Measurements from ENCODE around the gene FGF21.
A peak's percentile ranks its signal among the peaks of the same experiment; 100 is the strongest.
"Not testable (repeated sequence)": the region's sequence is repeated elsewhere in the genome, so short reads cannot be mapped to it uniquely, and the experiment has no call there.

Gene FGF21

GRCh38 chr19:48780631-48781391 lies 25.5 kb downstream of the FGF21 start:
- Mint-ChIP-seq H3K4me1 (ENCODE audit: low read depth) (peaks cover 6% of the 10 kb centered on the region), H3K36me3 (ENCODE audit: low read depth) (no peaks in the 10 kb centered on the region), H3K27me3 (ENCODE audit: low read depth) (peaks cover 7% of the 10 kb centered on the region), H3K9me3 (no peaks in the 10 kb centered on the region), H3K27ac (no peak overlapping the region), H3K4me3 (no peak overlapping the region)

- H3K4me1 Mint-ChIP-seq (ENCODE audit: low read depth): peaks cover 8% of the 10 kb centered on the region
- no peak overlapping the region for H3K27ac Mint-ChIP-seq
- H3K36me3 Mint-ChIP-seq (ENCODE audit: low read depth): no peaks in the 10 kb centered on the region
- H3K27me3 Mint-ChIP-seq (ENCODE audit: low read depth): peaks cover 7% of the 10 kb centered on the region
- no peaks in the 10 kb centered on the region for H3K9me3 Mint-ChIP-seq
- H3K4me3 Mint-ChIP-seq: no peak overlapping the region
These were observed 29.2 kb downstream of the FGF21 start for GRCh38 chr19:48784527-48784926.

GRCh38 chr19:48786422-48786821 lies 31.1 kb downstream of the FGF21 start:
- H3K27ac Mint-ChIP-seq; H3K36me3 Mint-ChIP-seq (ENCODE audit: low read depth); H3K9me3 Mint-ChIP-seq; H3K4me3 Mint-ChIP-seq; H3K4me1 Mint-ChIP-seq (ENCODE audit: low read depth); H3K27me3 Mint-ChIP-seq (ENCODE audit: low read depth): not testable (repeated sequence)

- H3K4me3 Mint-ChIP-seq; H3K9me3 Mint-ChIP-seq; H3K36me3 Mint-ChIP-seq (ENCODE audit: low read depth); H3K4me1 Mint-ChIP-seq (ENCODE audit: low read depth); H3K27ac Mint-ChIP-seq; H3K27me3 Mint-ChIP-seq (ENCODE audit: low read depth): not testable (repeated sequence)
These were observed 32.0 kb downstream of the FGF21 start for GRCh38 chr19:48787331-48787730.

GRCh38 chr19:48793271-48793670 lies 37.9 kb downstream of the FGF21 start:
- Mint-ChIP-seq H3K4me3 (no peak overlapping the region), H3K27ac (no peak overlapping the region), H3K4me1 (ENCODE audit: low read depth) (peaks cover 11% of the 10 kb centered on the region), H3K36me3 (ENCODE audit: low read depth) (peaks cover 3% of the 10 kb centered on the region), H3K27me3 (ENCODE audit: low read depth) (no peaks in the 10 kb centered on the region), H3K9me3 (no peaks in the 10 kb centered on the region)

GRCh38 chr19:48794291-48794690 lies 39.0 kb downstream of the FGF21 start:
- peak overlapping the region; percentile 70 for H3K4me3 Mint-ChIP-seq
- no peaks in the 10 kb centered on the region for H3K27me3 Mint-ChIP-seq (ENCODE audit: low read depth)
- no peaks in the 10 kb centered on the region for H3K9me3 Mint-ChIP-seq
- H3K4me1 Mint-ChIP-seq (ENCODE audit: low read depth): peaks cover 11% of the 10 kb centered on the region
- peaks cover 3% of the 10 kb centered on the region for H3K36me3 Mint-ChIP-seq (ENCODE audit: low read depth)
- H3K27ac Mint-ChIP-seq: no peak overlapping the region

GRCh38 chr19:48795055-48795684 lies 39.8 kb downstream of the FGF21 start:
- no peaks in the 10 kb centered on the region for H3K27me3 Mint-ChIP-seq (ENCODE audit: low read depth)
- peaks cover 11% of the 10 kb centered on the region for H3K4me1 Mint-ChIP-seq (ENCODE audit: low read depth)
- H3K9me3 Mint-ChIP-seq: no peaks in the 10 kb centered on the region
- H3K27ac Mint-ChIP-seq: peak overlapping the region; percentile 87
- H3K36me3 Mint-ChIP-seq (ENCODE audit: low read depth): peaks cover 3% of the 10 kb centered on the region
- H3K4me3 Mint-ChIP-seq: peak overlapping the region; percentile 93

- Mint-ChIP-seq H3K27me3 (ENCODE audit: low read depth) (no peaks in the 10 kb centered on the region), H3K4me1 (ENCODE audit: low read depth) (peaks cover 11% of the 10 kb centered on the region), H3K4me3 (peak overlapping the region; percentile 93), H3K27ac (peak overlapping the region; percentile 87), H3K36me3 (ENCODE audit: low read depth) (peaks cover 5% of the 10 kb centered on the region), H3K9me3 (no peaks in the 10 kb centered on the region)
These were observed 40.4 kb downstream of the FGF21 start for GRCh38 chr19:48795685-48796070.

- peaks cover 11% of the 10 kb centered on the region for H3K4me1 Mint-ChIP-seq (ENCODE audit: low read depth)
- no peak overlapping the region for H3K27ac Mint-ChIP-seq
- H3K27me3 Mint-ChIP-seq (ENCODE audit: low read depth): no peaks in the 10 kb centered on the region
- H3K36me3 Mint-ChIP-seq (ENCODE audit: low read depth): peaks cover 5% of the 10 kb centered on the region
- no peaks in the 10 kb centered on the region for H3K9me3 Mint-ChIP-seq
- no peak overlapping the region for H3K4me3 Mint-ChIP-seq
These were observed 41.2 kb downstream of the FGF21 start for GRCh38 chr19:48796298-48797083.

GRCh38 chr19:48797103-48797502 lies 41.8 kb downstream of the FGF21 start:
- Mint-ChIP-seq H3K4me3 (peak overlapping the region; percentile 48), H3K27ac (peak overlapping the region; percentile 31), H3K4me1 (ENCODE audit: low read depth) (peaks cover 11% of the 10 kb centered on the region), H3K9me3 (no peaks in the 10 kb centered on the region), H3K36me3 (ENCODE audit: low read depth) (peaks cover 5% of the 10 kb centered on the region), H3K27me3 (ENCODE audit: low read depth) (no peaks in the 10 kb centered on the region)

GRCh38 chr19:48798937-48799336 lies 43.6 kb downstream of the FGF21 start:
- peaks cover 11% of the 10 kb centered on the region for H3K4me1 Mint-ChIP-seq (ENCODE audit: low read depth)
- no peak overlapping the region for H3K4me3 Mint-ChIP-seq
- no peaks in the 10 kb centered on the region for H3K27me3 Mint-ChIP-seq (ENCODE audit: low read depth)
- H3K36me3 Mint-ChIP-seq (ENCODE audit: low read depth): peaks cover 5% of the 10 kb centered on the region
- no peaks in the 10 kb centered on the region for H3K9me3 Mint-ChIP-seq
- H3K27ac Mint-ChIP-seq: no peak overlapping the region

GRCh38 chr19:48799358-48800300 lies 44.3 kb downstream of the FGF21 start:
- H3K4me3 Mint-ChIP-seq: no peak overlapping the region
- H3K27me3 Mint-ChIP-seq (ENCODE audit: low read depth): no peaks in the 10 kb centered on the region
- peaks cover 5% of the 10 kb centered on the region for H3K36me3 Mint-ChIP-seq (ENCODE audit: low read depth)
- H3K9me3 Mint-ChIP-seq: no peaks in the 10 kb centered on the region
- no peak overlapping the region for H3K27ac Mint-ChIP-seq
- H3K4me1 Mint-ChIP-seq (ENCODE audit: low read depth): peaks cover 8% of the 10 kb centered on the region

- Mint-ChIP-seq H3K27ac (no peak overlapping the region), H3K9me3 (no peaks in the 10 kb centered on the region), H3K36me3 (ENCODE audit: low read depth) (peaks cover 4% of the 10 kb centered on the region), H3K27me3 (ENCODE audit: low read depth) (no peaks in the 10 kb centered on the region), H3K4me1 (ENCODE audit: low read depth) (no peaks in the 10 kb centered on the region), H3K4me3 (no peak overlapping the region)
These were observed 47.3 kb downstream of the FGF21 start for GRCh38 chr19:48802623-48803022.

- Mint-ChIP-seq H3K27ac (no peak overlapping the region), H3K4me3 (no peak overlapping the region), H3K4me1 (ENCODE audit: low read depth) (peaks cover 4% of the 10 kb centered on the region), H3K36me3 (ENCODE audit: low read depth) (peaks cover 4% of the 10 kb centered on the region), H3K27me3 (ENCODE audit: low read depth) (no peaks in the 10 kb centered on the region), H3K9me3 (no peaks in the 10 kb centered on the region)
These were observed 49.2 kb downstream of the FGF21 start for GRCh38 chr19:48804496-48804895.

Data from T-helper 1 cell treated with Interleukin-12 subunit alpha and Interleukin-12 subunit beta and Interleukin-4 antibody, amounts not matched to agents 30 μg/mL and 1 μg/mL, for 36 hours (primary cell).